CD14-positive monocyte (primary cell): ENCODE measurements around the gene GNLY. TPM values are rescaled to one million over a fixed set of nuclear protein-coding genes. Genes with fewer than 3 reads are reported as not detected.

Experiments
- DNase-seq, 3 donors: peaks; one replicate each; pipeline ENCODE4 v3.0.0-alpha.2; 2011 to 2022
- H2AFZ ChIP-seq: 2 replicates; pipeline ENCODE4 v1.6.0; 2012; ENCODE audit warnings: mild to moderate bottlenecking, low read depth, low read length, inconsistent platforms; ENCODE audit not compliant: insufficient read depth, poor library complexity, severe bottlenecking
- H3K27ac ChIP-seq, 2 donors: 1 replicate in 1 of 2; 2 replicates in 1 of 2; pipeline ENCODE4 v1.5.1; 2012 to 2013; ENCODE audit warnings: low read length in 2 of 2, control low read depth in 1 of 2, inconsistent platforms in 1 of 2, low read depth in 1 of 2, mild to moderate bottlenecking in 1 of 2
- H3K27me3 ChIP-seq, 2 donors: one replicate each; pipeline versions ENCODE4 v1.6.0 to v1.6.1; 2011 to 2013; ENCODE audit warnings: low read length in 2 of 2; ENCODE audit not compliant: control insufficient read depth in 2 of 2, insufficient read depth in 2 of 2
- H3K36me3 ChIP-seq, 2 donors: replicated peaks in 1 of 2; 1 replicate in 1 of 2; 2 replicates in 1 of 2; pipeline versions ENCODE4 v1.5.1 to v1.6.1; 2012 to 2013; ENCODE audit warnings: low read length in 2 of 2, control low read depth in 1 of 2, inconsistent platforms in 1 of 2, mild to moderate bottlenecking in 1 of 2; ENCODE audit not compliant: insufficient read depth in 2 of 2, control insufficient read depth in 1 of 2
- H3K4me1 ChIP-seq, 2 donors: 1 replicate in 1 of 2; 2 replicates in 1 of 2; pipeline versions ENCODE4 v1.5.1 to v1.6.1; 2012 to 2013; ENCODE audit warnings: low read length in 2 of 2, control low read depth in 1 of 2, inconsistent platforms in 1 of 2, mild to moderate bottlenecking in 1 of 2, moderate library complexity in 1 of 2; ENCODE audit not compliant: insufficient read depth in 2 of 2, control insufficient read depth in 1 of 2
- H3K4me2 ChIP-seq: replicated peaks from 2 replicates; pipeline ENCODE3; 2012; ENCODE audit warnings: low read length, moderate library complexity, mild to moderate bottlenecking; ENCODE audit not compliant: poor library complexity, severe bottlenecking; ENCODE audit errors: extremely low read depth
- H3K4me3 ChIP-seq, 3 experiments: fragments of 200-600 bp in 1 of 3; sonication (generic) in 1 of 3; replicated peaks in 1 of 3; 1 replicate in 2 of 3; 2 replicates in 1 of 3; pipeline ENCODE4 v1.5.1; 2011 to 2013; ENCODE audit warnings: low read length in 3 of 3, mild to moderate bottlenecking in 3 of 3, control low read depth in 2 of 3, low read depth in 2 of 3, inconsistent platforms in 1 of 3, moderate library complexity in 1 of 3
- H3K79me2 ChIP-seq: 2 replicates; pipeline ENCODE4 v1.6.0; 2012; ENCODE audit warnings: mild to moderate bottlenecking, control low read depth, inconsistent platforms, low read length, moderate library complexity; ENCODE audit not compliant: insufficient read depth
- H3K9ac ChIP-seq: 2 replicates; pipeline ENCODE4 v1.6.0; 2017; ENCODE audit warnings: low read length, mild to moderate bottlenecking; ENCODE audit not compliant: insufficient read depth, poor library complexity, severe bottlenecking
- H3K9me3 ChIP-seq, 2 donors: replicated peaks in 1 of 2; 1 replicate in 1 of 2; 2 replicates in 1 of 2; pipeline versions ENCODE4 v1.5.1 to v1.6.1; 2012 to 2013; ENCODE audit warnings: low read length in 2 of 2, control low read depth in 1 of 2; ENCODE audit not compliant: control insufficient read depth in 1 of 2, insufficient read depth in 1 of 2
- H4K20me1 ChIP-seq: 2 replicates; pipeline ENCODE4 v1.6.0; 2012; ENCODE audit warnings: mild to moderate bottlenecking, low read length, control low read depth, moderate library complexity; ENCODE audit not compliant: insufficient read depth
- H3K27ac Mint-ChIP-seq, 7 donors: one replicate each; pipeline ENCODE4 v1.8.0; 2020; ENCODE audit warnings: mild to moderate bottlenecking in 7 of 7, mixed read lengths in 7 of 7, moderate library complexity in 6 of 7, inconsistent platforms in 2 of 7
- H3K27me3 Mint-ChIP-seq, 3 donors: one replicate each; pipeline ENCODE4 v1.8.0; 2021 to 2022; ENCODE audit warnings: low read depth in 3 of 3, mild to moderate bottlenecking in 3 of 3, mixed read lengths in 3 of 3, moderate library complexity in 3 of 3, inconsistent platforms in 1 of 3
- H3K36me3 Mint-ChIP-seq, 2 donors: one replicate each; pipeline ENCODE4 v1.8.0; 2020; ENCODE audit warnings: mixed read lengths in 2 of 2, inconsistent platforms in 1 of 2, mild to moderate bottlenecking in 1 of 2
- H3K4me1 Mint-ChIP-seq: one replicate; pipeline ENCODE4 v1.8.0; 2020; ENCODE audit warnings: mild to moderate bottlenecking, mixed read lengths
- H3K4me3 Mint-ChIP-seq, 2 donors: one replicate each; pipeline ENCODE4 v1.8.0; 2020; ENCODE audit warnings: mild to moderate bottlenecking in 2 of 2, mixed read lengths in 2 of 2, moderate library complexity in 1 of 2
- H3K9me3 Mint-ChIP-seq, 7 donors: one replicate each; pipeline ENCODE4 v1.8.0; 2020 to 2022; ENCODE audit warnings: mixed read lengths in 7 of 7, mild to moderate bottlenecking in 6 of 7, moderate library complexity in 6 of 7, inconsistent platforms in 2 of 7
- CTCF ChIP-seq: fragments of 200-600 bp; IDR thresholded peaks from one replicate; pipeline ENCODE4 v1.8.0; 2022; ENCODE audit warnings: antibody characterized with exemption, mild to moderate bottlenecking
- WGBS: methylation state at CpG from one replicate; pipeline ENCODE4 v1.1.5; 2013; ENCODE audit warnings: missing lambda C conversion rate; ENCODE audit not compliant: insufficient coverage; 5-methylcytosine and 5-hydroxymethylcytosine counted together
- intact Hi-C, 2 donors: fragments of 100-400 bp; cut with micrococcal nuclease; formaldehyde crosslinking; loops; one replicate each; pipeline versions ENCODE4 v1.15.0 to v1.15.1; 2023
- polyA plus RNA-seq, 3 donors: library from polyadenylated mRNA; depleted of rRNA in 1 of 3; unstranded in 2 of 3; stranded (reverse) in 1 of 3; fragments of 300-500 nt in 2 of 3; fragments of >200 nt in 1 of 3; fragmentation: Illumina TruSeq in 2 of 3; gene quantifications; 1 replicate in 2 of 3; 2 replicates in 1 of 3; pipeline ENCODE4 v1.2.3, GENCODE V29; 2012 to 2021

The GNLY gene
- polyA plus RNA-seq, 3 donors, result 4.6 to 13.2 (median 11.1) TPM

GRCh38 chr2:85734015-85734414, 39.9 kb downstream of the GNLY start:
- no peak for TF ChIP-seq CTCF
- peaks cover 4% of the 10 kb centered on the region in 2 donors for H3K4me1 ChIP-seq
- no peaks in the 10 kb centered on the region for H3K79me2 ChIP-seq
- no peak overlapping the region for H2AFZ ChIP-seq
- H3K4me2 ChIP-seq, result no peak overlapping the region
- peak overlapping the region in 1 of 7 donors; percentile 26 for H3K27ac Mint-ChIP-seq
- 88% methylated on average over 4 of the region's 4 CpGs for WGBS
- intact Hi-C loops, result no loop called here
- no peaks in the 10 kb centered on the region for H3K36me3 ChIP-seq
- H3K9ac ChIP-seq, result no peak overlapping the region
- DNase-seq, result no peak
- no peaks in the 10 kb centered on the region for H3K9me3 ChIP-seq
- no peaks in the 10 kb centered on the region for H3K27me3 ChIP-seq
- H3K4me1 Mint-ChIP-seq, result peaks cover 8% of the 10 kb centered on the region
- H3K27me3 Mint-ChIP-seq, result peaks cover 1 to 3% (median 2%) of the 10 kb centered on the region in 3 donors
- H3K4me3 Mint-ChIP-seq, result no peak overlapping the region
- no peak overlapping the region for H3K4me3 ChIP-seq
- H3K9me3 Mint-ChIP-seq, result peaks cover 0 to 5% (median 0%) of the 10 kb centered on the region in 7 donors
- no peaks in the 10 kb centered on the region for H3K36me3 Mint-ChIP-seq
- H4K20me1 ChIP-seq, result no peaks in the 10 kb centered on the region
- no peak overlapping the region for H3K27ac ChIP-seq

- H2AFZ ChIP-seq, result no peak overlapping the region
- H3K4me3 ChIP-seq, result no peak overlapping the region
- no peak for DNase-seq
- H3K9me3 ChIP-seq, result no peaks in the 10 kb centered on the region
- Mint-ChIP-seq H3K27me3 (peaks cover 2 to 5% (median 3%) of the 10 kb centered on the region in 3 donors), H3K4me1 (peaks cover 2% of the 10 kb centered on the region), H3K9me3 (peaks cover 0 to 5% (median 0%) of the 10 kb centered on the region in 7 donors), H3K36me3 (no peaks in the 10 kb centered on the region), H3K27ac (no peak overlapping the region), H3K4me3 (no peak overlapping the region)
- TF ChIP-seq CTCF, result no peak
- H3K27me3 ChIP-seq, result no peaks in the 10 kb centered on the region
- no peak overlapping the region for H3K27ac ChIP-seq
- H4K20me1 ChIP-seq, result no peaks in the 10 kb centered on the region
- H3K4me2 ChIP-seq, result no peak overlapping the region
- H3K4me1 ChIP-seq, result no peaks in the 10 kb centered on the region
- WGBS, result 80% methylated on average over 1 of the region's 5 CpGs
- intact Hi-C loops, result no loop called here
- H3K36me3 ChIP-seq, result no peaks in the 10 kb centered on the region
- H3K9ac ChIP-seq, result no peak overlapping the region
- no peaks in the 10 kb centered on the region for H3K79me2 ChIP-seq
Measured at GRCh38 chr2:85734942-85735608, 40.9 kb downstream of the GNLY start.
